IPS-18a (cell line): Measurements from ENCODE around the gene SOX21.
"Not testable (repeated sequence)": the region's sequence is repeated elsewhere in the genome, so short reads cannot be mapped to it uniquely, and the experiment has no call there.

Experiments used
- H3K27ac ChIP-seq: one replicate; pipeline ENCODE4 v1.5.1; 2013; ENCODE audit warnings: low read length
- H3K27me3 ChIP-seq: one replicate; pipeline ENCODE4 v1.6.1; 2013; ENCODE audit warnings: mild to moderate bottlenecking, low read length; ENCODE audit not compliant: control insufficient read depth, insufficient read depth
- H3K36me3 ChIP-seq: one replicate; pipeline ENCODE4 v1.6.1; 2013; ENCODE audit warnings: low read depth, low read length; ENCODE audit not compliant: control insufficient read depth
- H3K4me1 ChIP-seq: one replicate; pipeline ENCODE4 v1.6.1; 2013; ENCODE audit warnings: low read depth, low read length; ENCODE audit not compliant: control insufficient read depth
- H3K4me3 ChIP-seq: one replicate; pipeline ENCODE4 v1.5.1; 2013; ENCODE audit warnings: low read length
- H3K9ac ChIP-seq: one replicate; pipeline ENCODE4 v1.6.1; 2013; ENCODE audit warnings: mild to moderate bottlenecking, low read length, moderate library complexity
- H3K9me3 ChIP-seq: one replicate; pipeline ENCODE4 v1.6.1; 2013; ENCODE audit warnings: low read depth, low read length; ENCODE audit not compliant: control insufficient read depth

The SOX21 gene

GRCh38 chr13:94712287-94712811, at the start of gene SOX21:
TSS of gene SOX21 (minus strand) at chr13:94712545. CDS start at chr13:94712049, 496 bp downstream.
- H3K36me3 ChIP-seq: no peaks in the 10 kb centered on the region
- H3K27ac ChIP-seq: no peak within 1 kb of the TSS
- peak within 1 kb of the TSS; percentile 48 for H3K9ac ChIP-seq
- H3K4me3 ChIP-seq: peak within 1 kb of the TSS; percentile 57
- peaks cover 69% of the 10 kb centered on the region for H3K27me3 ChIP-seq
- H3K9me3 ChIP-seq: no peaks in the 10 kb centered on the region
- H3K4me1 ChIP-seq: peaks cover 43% of the 10 kb centered on the region

- Histone ChIP-seq H3K4me1 (peaks cover 20% of the 10 kb centered on the region), H3K27me3 (no peaks in the 10 kb centered on the region), H3K4me3 (peak overlapping the region; percentile 27), H3K9ac (peak overlapping the region; percentile 24), H3K36me3 (no peaks in the 10 kb centered on the region), H3K27ac (peak overlapping the region; percentile 72), H3K9me3 (no peaks in the 10 kb centered on the region)
Measured at GRCh38 chr13:94761407-94761806, 49.1 kb upstream of the SOX21 start.

- Histone ChIP-seq H3K36me3 (no peaks in the 10 kb centered on the region), H3K27me3 (no peaks in the 10 kb centered on the region), H3K27ac (no peak overlapping the region), H3K4me1 (peaks cover 20% of the 10 kb centered on the region), H3K9ac (no peak overlapping the region), H3K9me3 (no peaks in the 10 kb centered on the region), H3K4me3 (no peak overlapping the region)
Measured at GRCh38 chr13:94759120-94759728, 46.9 kb upstream of the SOX21 start.

- no peaks in the 10 kb centered on the region for H3K27me3 ChIP-seq
- H3K4me3 ChIP-seq: no peak overlapping the region
- peaks cover 20% of the 10 kb centered on the region for H3K4me1 ChIP-seq
- no peaks in the 10 kb centered on the region for H3K9me3 ChIP-seq
- no peaks in the 10 kb centered on the region for H3K36me3 ChIP-seq
- H3K9ac ChIP-seq: no peak overlapping the region
- H3K27ac ChIP-seq: no peak overlapping the region
Measured at GRCh38 chr13:94758436-94758960, 46.2 kb upstream of the SOX21 start.

- no peaks in the 10 kb centered on the region for H3K36me3 ChIP-seq
- H3K4me3 ChIP-seq: no peak overlapping the region
- no peaks in the 10 kb centered on the region for H3K4me1 ChIP-seq
- no peak overlapping the region for H3K9ac ChIP-seq
- no peaks in the 10 kb centered on the region for H3K9me3 ChIP-seq
- H3K27ac ChIP-seq: no peak overlapping the region
- H3K27me3 ChIP-seq: no peaks in the 10 kb centered on the region
Measured at GRCh38 chr13:94753327-94753726, 41.0 kb upstream of the SOX21 start.

- H3K4me1 ChIP-seq: no peaks in the 10 kb centered on the region
- no peaks in the 10 kb centered on the region for H3K27me3 ChIP-seq
- H3K9me3 ChIP-seq: no peaks in the 10 kb centered on the region
- no peak overlapping the region for H3K4me3 ChIP-seq
- no peaks in the 10 kb centered on the region for H3K36me3 ChIP-seq
- no peak overlapping the region for H3K27ac ChIP-seq
- H3K9ac ChIP-seq: no peak overlapping the region
Measured at GRCh38 chr13:94749162-94749561, 36.8 kb upstream of the SOX21 start.

GRCh38 chr13:94739235-94739634, 26.9 kb upstream of the SOX21 start:
- Histone ChIP-seq H3K4me3 (no peak overlapping the region), H3K4me1 (no peaks in the 10 kb centered on the region), H3K27ac (no peak overlapping the region), H3K36me3 (no peaks in the 10 kb centered on the region), H3K9ac (no peak overlapping the region), H3K27me3 (no peaks in the 10 kb centered on the region), H3K9me3 (no peaks in the 10 kb centered on the region)

GRCh38 chr13:94731028-94731427, 18.7 kb upstream of the SOX21 start:
- H3K4me3 ChIP-seq: no peak overlapping the region
- no peaks in the 10 kb centered on the region for H3K27me3 ChIP-seq
- no peaks in the 10 kb centered on the region for H3K4me1 ChIP-seq
- peaks cover 6% of the 10 kb centered on the region for H3K9me3 ChIP-seq
- H3K36me3 ChIP-seq: no peaks in the 10 kb centered on the region
- no peak overlapping the region for H3K9ac ChIP-seq
- no peak overlapping the region for H3K27ac ChIP-seq

GRCh38 chr13:94729941-94730340, 17.6 kb upstream of the SOX21 start:
- H3K9me3 ChIP-seq, H3K4me3 ChIP-seq, H3K27ac ChIP-seq, H3K36me3 ChIP-seq, H3K4me1 ChIP-seq, H3K27me3 ChIP-seq, H3K9ac ChIP-seq: not testable (repeated sequence)

- no peaks in the 10 kb centered on the region for H3K36me3 ChIP-seq
- no peak overlapping the region for H3K27ac ChIP-seq
- H3K9ac ChIP-seq: no peak overlapping the region
- peaks cover 6% of the 10 kb centered on the region for H3K9me3 ChIP-seq
- H3K27me3 ChIP-seq: no peaks in the 10 kb centered on the region
- no peaks in the 10 kb centered on the region for H3K4me1 ChIP-seq
- H3K4me3 ChIP-seq: no peak overlapping the region
Measured at GRCh38 chr13:94726425-94726824, 14.1 kb upstream of the SOX21 start.

- Histone ChIP-seq H3K9ac (no peak overlapping the region), H3K27me3 (no peaks in the 10 kb centered on the region), H3K27ac (no peak overlapping the region), H3K4me3 (no peak overlapping the region), H3K9me3 (peaks cover 6% of the 10 kb centered on the region), H3K4me1 (no peaks in the 10 kb centered on the region), H3K36me3 (no peaks in the 10 kb centered on the region)
Measured at GRCh38 chr13:94722609-94723345, 10.4 kb upstream of the SOX21 start.
